ENCODE measurements around the gene KHDC3L. TPM values are rescaled to one million over a fixed set of nuclear protein-coding genes. Genes with fewer than 3 reads are reported as not detected.

The KHDC3L gene
- total RNA-seq, 1 experiment from 2014 or later: not detected

DNA sequence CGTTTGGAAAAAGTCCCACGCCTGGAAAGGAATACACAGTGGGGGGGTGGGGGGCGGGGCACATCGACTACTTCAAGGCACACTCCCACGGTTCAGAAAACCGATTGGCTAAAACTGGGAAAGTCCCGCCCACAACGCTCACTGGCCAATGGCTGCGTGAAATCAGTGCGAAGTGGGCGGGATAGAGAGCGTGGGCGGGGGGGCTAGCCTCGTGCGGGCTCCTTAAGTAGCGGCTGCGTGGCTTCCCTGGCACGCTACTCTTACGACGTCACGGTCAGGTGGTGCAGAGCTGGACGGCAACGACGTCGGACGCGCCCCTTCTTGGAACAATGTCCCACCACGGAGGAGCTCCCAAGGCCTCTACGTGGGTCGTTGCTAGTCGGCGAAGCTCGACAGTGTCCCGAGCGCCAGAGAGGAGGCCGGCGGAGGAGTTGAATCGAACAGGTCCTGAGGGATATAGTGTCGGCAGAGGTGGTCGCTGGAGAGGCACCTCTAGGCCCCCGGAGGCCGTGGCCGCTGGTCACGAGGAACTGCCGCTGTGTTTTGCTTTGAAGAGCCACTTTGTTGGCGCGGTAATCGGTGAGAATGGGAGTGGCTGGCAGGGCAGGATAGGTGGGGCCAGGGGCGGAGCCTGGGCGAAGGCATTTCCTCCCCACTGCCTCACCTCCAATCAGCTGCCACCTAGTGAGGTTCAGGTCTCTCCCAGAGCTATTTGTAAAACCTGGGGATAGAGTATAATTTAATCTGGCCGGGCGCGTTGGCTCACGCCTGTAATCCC lies 32.3 kb downstream of the KHDC3L start, which contains the start of gene DDX43:
DDX43 (plus strand) TSS at position 252 of the 778 bp plus-strand sequence; CDS start at position 330, 78 bp downstream.
- DNase-seq (ENCODE audit: low spot score): no peak
- no peak within 1 kb of the TSS for H3K4me3 ChIP-seq (ENCODE audit: low read depth, low read length, poor library complexity, severe bottlenecking)
- no peaks in the 10 kb centered on the region for H3K4me1 ChIP-seq (ENCODE audit: insufficient read depth, low read length, poor library complexity, severe bottlenecking)
- no peaks in the 10 kb centered on the region for H3K9me3 ChIP-seq (ENCODE audit: low read depth, low read length, poor library complexity, severe bottlenecking)
- ChIA-PET CTCF (no interaction called here), POLR2A (ENCODE audit: low non-redundant PET) (interaction anchor here (0.6 to 0.7 kb wide), 2 partner anchors 68 to 1317 kb away, joined by 3 to 7 read pairs; no protein-coding TSS in a partner anchor)
- H3K27ac ChIP-seq (ENCODE audit: low read depth, low read length, poor library complexity, severe bottlenecking): no peak within 1 kb of the TSS
- no peaks in the 10 kb centered on the region for H3K27me3 ChIP-seq (replicated peaks; ENCODE audit: insufficient read depth, low read depth, low read length, poor library complexity)
- no TSS peak for BruUV-seq (replicated peaks)
- intact Hi-C loops (cut with micrococcal nuclease; ENCODE audit: unreplicated experiment): no loop called here
- H3K36me3 ChIP-seq (ENCODE audit: insufficient read depth, low read length, poor library complexity, severe bottlenecking): no peaks in the 10 kb centered on the region
- no peak for TF ChIP-seq EZH2 (IDR thresholded peaks at IDR 0.05; ENCODE audit: borderline replicate concordance, low read depth, low read length, poor library complexity, severe bottlenecking)
- TF ChIP-seq, protein P1, sequence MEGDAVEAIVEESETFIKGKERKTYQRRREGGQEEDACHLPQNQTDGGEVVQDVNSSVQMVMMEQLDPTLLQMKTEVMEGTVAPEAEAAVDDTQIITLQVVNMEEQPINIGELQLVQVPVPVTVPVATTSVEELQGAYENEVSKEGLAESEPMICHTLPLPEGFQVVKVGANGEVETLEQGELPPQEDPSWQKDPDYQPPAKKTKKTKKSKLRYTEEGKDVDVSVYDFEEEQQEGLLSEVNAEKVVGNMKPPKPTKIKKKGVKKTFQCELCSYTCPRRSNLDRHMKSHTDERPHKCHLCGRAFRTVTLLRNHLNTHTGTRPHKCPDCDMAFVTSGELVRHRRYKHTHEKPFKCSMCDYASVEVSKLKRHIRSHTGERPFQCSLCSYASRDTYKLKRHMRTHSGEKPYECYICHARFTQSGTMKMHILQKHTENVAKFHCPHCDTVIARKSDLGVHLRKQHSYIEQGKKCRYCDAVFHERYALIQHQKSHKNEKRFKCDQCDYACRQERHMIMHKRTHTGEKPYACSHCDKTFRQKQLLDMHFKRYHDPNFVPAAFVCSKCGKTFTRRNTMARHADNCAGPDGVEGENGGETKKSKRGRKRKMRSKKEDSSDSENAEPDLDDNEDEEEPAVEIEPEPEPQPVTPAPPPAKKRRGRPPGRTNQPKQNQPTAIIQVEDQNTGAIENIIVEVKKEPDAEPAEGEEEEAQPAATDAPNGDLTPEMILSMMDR (conservative IDR thresholded peaks at IDR 0.05; ENCODE audit: low read depth, low read length): no peak

- CTCF ChIA-PET: interaction anchor here (0.6 kb wide), 1 partner anchor 279 kb away, joined by 7 read pairs; no protein-coding TSS in a partner anchor
- POLR2A ChIA-PET (ENCODE audit: low non-redundant PET): interaction anchor here (0.7 kb wide), 1 partner anchor 1318 kb away, joined by 7 read pairs; no protein-coding TSS in a partner anchor
- no TSS peak for BruUV-seq (replicated peaks)
- DNase-seq (ENCODE audit: low spot score): no peak
- intact Hi-C loops (cut with micrococcal nuclease; ENCODE audit: unreplicated experiment): no loop called here
- Histone ChIP-seq H3K4me3 (ENCODE audit: low read depth, low read length, poor library complexity, severe bottlenecking) (no peak overlapping the region), H3K9me3 (ENCODE audit: low read depth, low read length, poor library complexity, severe bottlenecking) (no peaks in the 10 kb centered on the region), H3K27ac (ENCODE audit: low read depth, low read length, poor library complexity, severe bottlenecking) (no peak overlapping the region), H3K36me3 (ENCODE audit: insufficient read depth, low read length, poor library complexity, severe bottlenecking) (no peaks in the 10 kb centered on the region), H3K27me3 (replicated peaks; ENCODE audit: insufficient read depth, low read depth, low read length, poor library complexity) (no peaks in the 10 kb centered on the region), H3K4me1 (ENCODE audit: insufficient read depth, low read length, poor library complexity, severe bottlenecking) (no peaks in the 10 kb centered on the region)
- TF ChIP-seq EZH2 (IDR thresholded peaks at IDR 0.05; ENCODE audit: borderline replicate concordance, low read depth, low read length, poor library complexity, severe bottlenecking): no peak
- TF ChIP-seq, protein P1 (conservative IDR thresholded peaks at IDR 0.05; ENCODE audit: low read depth, low read length): no peak
These were observed 33.4 kb downstream of the KHDC3L start for GRCh38 chr6:73395875-73396274.

DNA sequence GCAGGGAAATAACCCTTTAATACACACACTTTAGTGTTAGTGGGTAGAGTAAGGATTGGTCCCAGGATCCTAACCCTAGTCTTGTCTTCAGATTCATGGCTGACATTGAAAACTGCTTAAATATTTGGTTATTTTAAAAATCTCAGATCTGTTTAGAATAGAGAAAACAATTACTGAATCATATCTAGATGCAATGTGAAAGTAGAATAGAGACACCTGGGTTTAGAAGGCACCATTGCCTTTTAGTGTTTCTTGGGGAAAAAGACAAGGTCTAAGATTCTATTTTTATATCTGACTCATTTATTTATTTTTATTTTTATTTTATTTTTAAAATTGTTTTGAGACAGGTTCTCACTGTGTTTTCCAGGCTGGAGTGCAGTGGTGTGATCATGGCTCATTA lies 38.2 kb downstream of the KHDC3L start:
- ChIA-PET CTCF (no interaction called here), POLR2A (ENCODE audit: low non-redundant PET) (no interaction called here)

More for the DNA sequence above, 38.2 kb downstream of the KHDC3L start:
- no peak for DNase-seq (ENCODE audit: low spot score)
- Histone ChIP-seq H3K27ac (ENCODE audit: low read depth, low read length, poor library complexity, severe bottlenecking) (no peak overlapping the region), H3K27me3 (replicated peaks; ENCODE audit: insufficient read depth, low read depth, low read length, poor library complexity) (no peaks in the 10 kb centered on the region), H3K36me3 (ENCODE audit: insufficient read depth, low read length, poor library complexity, severe bottlenecking) (no peaks in the 10 kb centered on the region), H3K9me3 (ENCODE audit: low read depth, low read length, poor library complexity, severe bottlenecking) (no peaks in the 10 kb centered on the region), H3K4me3 (ENCODE audit: low read depth, low read length, poor library complexity, severe bottlenecking) (no peak overlapping the region), H3K4me1 (ENCODE audit: insufficient read depth, low read length, poor library complexity, severe bottlenecking) (no peaks in the 10 kb centered on the region)
- TF ChIP-seq, protein P1 (conservative IDR thresholded peaks at IDR 0.05; ENCODE audit: low read depth, low read length): no peak
- intact Hi-C loops (cut with micrococcal nuclease; ENCODE audit: unreplicated experiment): no loop called here
- no TSS peak for BruUV-seq (replicated peaks)
